Peyer's patch (tissue), 4 donors: ENCODE measurements around the gene PDE11A.
A peak's percentile ranks its signal among the peaks of the same experiment; 100 is the strongest.

Experiments
- CTCF ChIP-seq, 6 experiments: fragments of 450-650 bp in 4 of 6; fragments of 200-600 bp in 2 of 6; sonication (generic) in 1 of 6; IDR thresholded peaks; one replicate each; pipeline ENCODE4 v1.5.1; 2017 to 2019; ENCODE audit warnings: antibody characterized with exemption in 6 of 6, mild to moderate bottlenecking in 3 of 6, moderate library complexity in 1 of 6
- POLR2A ChIP-seq, 2 donors: fragments of 450-650 bp; IDR thresholded peaks; one replicate each; pipeline ENCODE4 v1.5.1; 2017; ENCODE audit warnings: antibody characterized with exemption in 2 of 2, mild to moderate bottlenecking in 2 of 2, moderate library complexity in 2 of 2

GRCh38 chr2:178072383-178073301, at the start of gene PDE11A:
- TF ChIP-seq CTCF (IDR thresholded peaks at IDR 0.05), result no peak
- TF ChIP-seq POLR2A (IDR thresholded peaks at IDR 0.05), result peak; percentile 57 to 82
